Hepatocyte (in vitro differentiated cells): Measurements from ENCODE around the gene STON1.

Experiments used
- CTCF ChIP-seq: fragments of 200-600 bp; sonication (generic); IDR thresholded peaks from 2 replicates; pipeline ENCODE4 v1.5.1; 2016; ENCODE audit warnings: antibody characterized with exemption, mild to moderate bottlenecking; ENCODE audit not compliant: poor library complexity
- EZH2 ChIP-seq: fragments of 200-600 bp; sonication (generic); IDR thresholded peaks from 2 replicates; pipeline ENCODE4 v1.6.1; 2016; ENCODE audit warnings: antibody characterized with exemption, mild to moderate bottlenecking, borderline replicate concordance

- TF ChIP-seq CTCF (no peak), EZH2 (no peak)
These were observed 21.6 kb downstream of the STON1 start for GRCh38 chr2:48551548-48551947.
